ENCODE results near the gene LPCAT1.
"Not testable (repeated sequence)": the region's sequence is repeated elsewhere in the genome, so short reads cannot be mapped to it uniquely, and the experiment has no call there.

DNA sequence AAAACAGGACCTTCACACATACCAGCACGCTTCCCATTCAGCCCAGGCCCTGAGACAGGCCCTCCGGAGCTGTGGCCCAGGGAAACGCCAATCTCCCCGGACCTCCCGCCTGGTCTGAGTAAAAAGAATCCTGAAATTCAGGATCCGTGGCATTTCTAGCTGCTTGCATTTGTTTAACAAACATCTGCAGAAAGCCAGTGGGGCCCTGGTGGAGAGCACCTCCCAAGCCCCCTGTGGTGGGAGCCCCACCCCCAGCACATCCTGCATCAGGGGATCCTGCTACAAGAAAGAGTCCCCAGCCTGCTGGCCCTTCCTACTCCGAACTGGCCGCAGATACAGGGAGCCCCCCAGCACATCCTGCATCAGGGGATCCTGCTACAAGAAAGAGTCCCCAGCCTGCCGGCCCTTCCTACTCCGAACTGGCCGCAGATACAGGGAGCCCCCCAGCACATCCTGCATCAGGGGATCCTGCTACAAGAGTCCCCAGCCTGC lies 8.9 kb downstream of the LPCAT1 start:
- TF ChIP-seq, protein P1, sequence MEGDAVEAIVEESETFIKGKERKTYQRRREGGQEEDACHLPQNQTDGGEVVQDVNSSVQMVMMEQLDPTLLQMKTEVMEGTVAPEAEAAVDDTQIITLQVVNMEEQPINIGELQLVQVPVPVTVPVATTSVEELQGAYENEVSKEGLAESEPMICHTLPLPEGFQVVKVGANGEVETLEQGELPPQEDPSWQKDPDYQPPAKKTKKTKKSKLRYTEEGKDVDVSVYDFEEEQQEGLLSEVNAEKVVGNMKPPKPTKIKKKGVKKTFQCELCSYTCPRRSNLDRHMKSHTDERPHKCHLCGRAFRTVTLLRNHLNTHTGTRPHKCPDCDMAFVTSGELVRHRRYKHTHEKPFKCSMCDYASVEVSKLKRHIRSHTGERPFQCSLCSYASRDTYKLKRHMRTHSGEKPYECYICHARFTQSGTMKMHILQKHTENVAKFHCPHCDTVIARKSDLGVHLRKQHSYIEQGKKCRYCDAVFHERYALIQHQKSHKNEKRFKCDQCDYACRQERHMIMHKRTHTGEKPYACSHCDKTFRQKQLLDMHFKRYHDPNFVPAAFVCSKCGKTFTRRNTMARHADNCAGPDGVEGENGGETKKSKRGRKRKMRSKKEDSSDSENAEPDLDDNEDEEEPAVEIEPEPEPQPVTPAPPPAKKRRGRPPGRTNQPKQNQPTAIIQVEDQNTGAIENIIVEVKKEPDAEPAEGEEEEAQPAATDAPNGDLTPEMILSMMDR (IDR thresholded peaks at IDR 0.05) = not testable (repeated sequence)
- not testable (repeated sequence) for TF ChIP-seq EP300, POLR2A (IDR thresholded peaks at IDR 0.05)

Measured in tibial nerve (tissue), 4 donors.